C4-2B (cell line): ENCODE results near the gene RPP14.

Experiments used
- CTCF ChIP-seq: fragments of 450-650 bp; conservative IDR thresholded peaks from 2 replicates; pipeline ENCODE4 v1.5.1; 2017; ENCODE audit warnings: mild to moderate bottlenecking
- ZFX ChIP-seq: fragments of 450-650 bp; IDR thresholded peaks from 2 replicates; pipeline ENCODE4 v1.6.1; 2017

DNA sequence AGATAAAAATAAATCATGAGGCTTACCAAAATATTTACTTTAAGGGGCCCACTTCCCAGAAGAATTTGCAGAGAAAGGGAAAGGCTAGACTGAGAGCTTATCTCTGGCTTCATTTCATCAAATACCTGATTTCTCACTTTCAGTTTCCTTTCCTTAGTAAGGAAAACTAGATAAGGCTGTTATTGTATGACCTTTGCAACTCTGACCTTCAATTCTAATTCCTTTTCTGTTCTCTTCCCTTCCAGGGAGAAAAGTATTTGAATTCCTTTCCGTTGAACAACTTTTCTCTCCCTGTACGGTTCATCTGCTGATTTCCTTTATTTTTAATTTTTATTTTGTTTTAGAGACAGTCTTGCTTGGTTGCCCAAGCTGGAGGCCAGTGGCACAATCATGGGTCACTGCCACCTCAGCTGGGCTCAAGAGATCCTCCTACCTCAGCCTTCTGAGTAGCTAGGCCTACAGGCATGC lies 19.5 kb downstream of the RPP14 start:
- no peak for TF ChIP-seq CTCF
- TF ChIP-seq ZFX: no peak
